ENCODE data around the gene TMEM42.

GRCh38 chr3:44892689-44893088 lies 31.0 kb downstream of the TMEM42 start:
- TF ChIP-seq POLR2A (IDR thresholded peaks at IDR 0.05), result no peak
- TF ChIP-seq CTCF (IDR thresholded peaks at IDR 0.05), result no peak

Measured in esophagus squamous epithelium (tissue), 4 donors.